ENCODE results near the gene TUBB4A. TPM values are rescaled to one million over a fixed set of nuclear protein-coding genes. Genes with fewer than 3 reads are reported as not detected.

Gene TUBB4A
- total and polyA plus RNA-seq, 2 of the 8 experiments (the other 6 are each of a cell fraction or from before 2014, with no cell fraction given), result 16.8 to 30.4 TPM

DNA sequence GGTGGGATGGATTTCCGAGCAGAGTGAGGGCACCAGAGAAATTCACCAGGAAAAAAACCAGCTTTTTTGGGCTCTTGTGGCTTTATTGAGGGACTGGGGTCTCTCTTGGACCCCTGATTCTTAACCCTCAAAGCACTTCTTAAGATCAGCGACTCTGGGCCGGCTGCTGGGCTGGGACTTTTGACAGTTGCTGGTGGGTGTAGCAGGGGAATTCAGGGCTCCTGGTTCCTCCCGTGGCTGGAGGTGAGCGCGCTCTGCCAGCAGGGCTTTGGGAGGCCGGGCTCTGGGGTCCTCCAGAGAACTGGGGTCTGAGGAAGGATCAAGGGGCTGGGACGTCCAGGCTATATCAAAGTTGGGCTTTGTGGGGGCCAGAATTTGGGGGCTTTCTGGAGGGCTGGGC, 34.7 kb downstream of the TUBB4A start (continued):
- TF ChIP-seq, protein P1, sequence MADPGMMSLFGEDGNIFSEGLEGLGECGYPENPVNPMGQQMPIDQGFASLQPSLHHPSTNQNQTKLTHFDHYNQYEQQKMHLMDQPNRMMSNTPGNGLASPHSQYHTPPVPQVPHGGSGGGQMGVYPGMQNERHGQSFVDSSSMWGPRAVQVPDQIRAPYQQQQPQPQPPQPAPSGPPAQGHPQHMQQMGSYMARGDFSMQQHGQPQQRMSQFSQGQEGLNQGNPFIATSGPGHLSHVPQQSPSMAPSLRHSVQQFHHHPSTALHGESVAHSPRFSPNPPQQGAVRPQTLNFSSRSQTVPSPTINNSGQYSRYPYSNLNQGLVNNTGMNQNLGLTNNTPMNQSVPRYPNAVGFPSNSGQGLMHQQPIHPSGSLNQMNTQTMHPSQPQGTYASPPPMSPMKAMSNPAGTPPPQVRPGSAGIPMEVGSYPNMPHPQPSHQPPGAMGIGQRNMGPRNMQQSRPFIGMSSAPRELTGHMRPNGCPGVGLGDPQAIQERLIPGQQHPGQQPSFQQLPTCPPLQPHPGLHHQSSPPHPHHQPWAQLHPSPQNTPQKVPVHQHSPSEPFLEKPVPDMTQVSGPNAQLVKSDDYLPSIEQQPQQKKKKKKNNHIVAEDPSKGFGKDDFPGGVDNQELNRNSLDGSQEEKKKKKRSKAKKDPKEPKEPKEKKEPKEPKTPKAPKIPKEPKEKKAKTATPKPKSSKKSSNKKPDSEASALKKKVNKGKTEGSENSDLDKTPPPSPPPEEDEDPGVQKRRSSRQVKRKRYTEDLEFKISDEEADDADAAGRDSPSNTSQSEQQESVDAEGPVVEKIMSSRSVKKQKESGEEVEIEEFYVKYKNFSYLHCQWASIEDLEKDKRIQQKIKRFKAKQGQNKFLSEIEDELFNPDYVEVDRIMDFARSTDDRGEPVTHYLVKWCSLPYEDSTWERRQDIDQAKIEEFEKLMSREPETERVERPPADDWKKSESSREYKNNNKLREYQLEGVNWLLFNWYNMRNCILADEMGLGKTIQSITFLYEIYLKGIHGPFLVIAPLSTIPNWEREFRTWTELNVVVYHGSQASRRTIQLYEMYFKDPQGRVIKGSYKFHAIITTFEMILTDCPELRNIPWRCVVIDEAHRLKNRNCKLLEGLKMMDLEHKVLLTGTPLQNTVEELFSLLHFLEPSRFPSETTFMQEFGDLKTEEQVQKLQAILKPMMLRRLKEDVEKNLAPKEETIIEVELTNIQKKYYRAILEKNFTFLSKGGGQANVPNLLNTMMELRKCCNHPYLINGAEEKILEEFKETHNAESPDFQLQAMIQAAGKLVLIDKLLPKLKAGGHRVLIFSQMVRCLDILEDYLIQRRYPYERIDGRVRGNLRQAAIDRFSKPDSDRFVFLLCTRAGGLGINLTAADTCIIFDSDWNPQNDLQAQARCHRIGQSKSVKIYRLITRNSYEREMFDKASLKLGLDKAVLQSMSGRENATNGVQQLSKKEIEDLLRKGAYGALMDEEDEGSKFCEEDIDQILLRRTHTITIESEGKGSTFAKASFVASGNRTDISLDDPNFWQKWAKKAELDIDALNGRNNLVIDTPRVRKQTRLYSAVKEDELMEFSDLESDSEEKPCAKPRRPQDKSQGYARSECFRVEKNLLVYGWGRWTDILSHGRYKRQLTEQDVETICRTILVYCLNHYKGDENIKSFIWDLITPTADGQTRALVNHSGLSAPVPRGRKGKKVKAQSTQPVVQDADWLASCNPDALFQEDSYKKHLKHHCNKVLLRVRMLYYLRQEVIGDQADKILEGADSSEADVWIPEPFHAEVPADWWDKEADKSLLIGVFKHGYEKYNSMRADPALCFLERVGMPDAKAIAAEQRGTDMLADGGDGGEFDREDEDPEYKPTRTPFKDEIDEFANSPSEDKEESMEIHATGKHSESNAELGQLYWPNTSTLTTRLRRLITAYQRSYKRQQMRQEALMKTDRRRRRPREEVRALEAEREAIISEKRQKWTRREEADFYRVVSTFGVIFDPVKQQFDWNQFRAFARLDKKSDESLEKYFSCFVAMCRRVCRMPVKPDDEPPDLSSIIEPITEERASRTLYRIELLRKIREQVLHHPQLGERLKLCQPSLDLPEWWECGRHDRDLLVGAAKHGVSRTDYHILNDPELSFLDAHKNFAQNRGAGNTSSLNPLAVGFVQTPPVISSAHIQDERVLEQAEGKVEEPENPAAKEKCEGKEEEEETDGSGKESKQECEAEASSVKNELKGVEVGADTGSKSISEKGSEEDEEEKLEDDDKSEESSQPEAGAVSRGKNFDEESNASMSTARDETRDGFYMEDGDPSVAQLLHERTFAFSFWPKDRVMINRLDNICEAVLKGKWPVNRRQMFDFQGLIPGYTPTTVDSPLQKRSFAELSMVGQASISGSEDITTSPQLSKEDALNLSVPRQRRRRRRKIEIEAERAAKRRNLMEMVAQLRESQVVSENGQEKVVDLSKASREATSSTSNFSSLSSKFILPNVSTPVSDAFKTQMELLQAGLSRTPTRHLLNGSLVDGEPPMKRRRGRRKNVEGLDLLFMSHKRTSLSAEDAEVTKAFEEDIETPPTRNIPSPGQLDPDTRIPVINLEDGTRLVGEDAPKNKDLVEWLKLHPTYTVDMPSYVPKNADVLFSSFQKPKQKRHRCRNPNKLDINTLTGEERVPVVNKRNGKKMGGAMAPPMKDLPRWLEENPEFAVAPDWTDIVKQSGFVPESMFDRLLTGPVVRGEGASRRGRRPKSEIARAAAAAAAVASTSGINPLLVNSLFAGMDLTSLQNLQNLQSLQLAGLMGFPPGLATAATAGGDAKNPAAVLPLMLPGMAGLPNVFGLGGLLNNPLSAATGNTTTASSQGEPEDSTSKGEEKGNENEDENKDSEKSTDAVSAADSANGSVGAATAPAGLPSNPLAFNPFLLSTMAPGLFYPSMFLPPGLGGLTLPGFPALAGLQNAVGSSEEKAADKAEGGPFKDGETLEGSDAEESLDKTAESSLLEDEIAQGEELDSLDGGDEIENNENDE (IDR thresholded peaks at IDR 0.05; ENCODE audit: insufficient replicate concordance, low read length), result no peak
- TF ChIP-seq TBP (IDR thresholded peaks at IDR 0.05; ENCODE audit: low read depth, low read length) (no peak), EGR1 (IDR thresholded peaks at IDR 0.05; ENCODE audit: borderline replicate concordance, low read depth, low read length) (no peak), SUZ12 (IDR thresholded peaks at IDR 0.05; ENCODE audit: low read length) (no peak), YY1 (IDR thresholded peaks at IDR 0.05; ENCODE audit: low read depth, low read length) (no peak), KDM1A (IDR thresholded peaks at IDR 0.05; ENCODE audit: borderline replicate concordance, low read length) (no peak), SIRT6 (IDR thresholded peaks at IDR 0.05; ENCODE audit: low read length) (no peak), RFX5 (IDR thresholded peaks at IDR 0.05; ENCODE audit: borderline replicate concordance, low read depth, low read length) (no peak), ASH2L (IDR thresholded peaks at IDR 0.05; ENCODE audit: low read length) (no peak), CBX8 (IDR thresholded peaks at IDR 0.05; ENCODE audit: borderline replicate concordance, low read depth, low read length) (no peak)
- TF ChIP-seq, protein P2, sequence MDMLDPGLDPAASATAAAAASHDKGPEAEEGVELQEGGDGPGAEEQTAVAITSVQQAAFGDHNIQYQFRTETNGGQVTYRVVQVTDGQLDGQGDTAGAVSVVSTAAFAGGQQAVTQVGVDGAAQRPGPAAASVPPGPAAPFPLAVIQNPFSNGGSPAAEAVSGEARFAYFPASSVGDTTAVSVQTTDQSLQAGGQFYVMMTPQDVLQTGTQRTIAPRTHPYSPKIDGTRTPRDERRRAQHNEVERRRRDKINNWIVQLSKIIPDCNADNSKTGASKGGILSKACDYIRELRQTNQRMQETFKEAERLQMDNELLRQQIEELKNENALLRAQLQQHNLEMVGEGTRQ (IDR thresholded peaks at IDR 0.05; ENCODE audit: low read length), result no peak

Data from H1 (cell line).